22Rv1 (cell line): ENCODE measurements around the gene OMG.

Experiments used
- CTCF ChIP-seq: fragments of 450-650 bp; IDR thresholded peaks from 2 replicates; pipeline ENCODE4 v1.5.1; 2017; ENCODE audit warnings: mild to moderate bottlenecking
- ZFX ChIP-seq: fragments of 450-650 bp; IDR thresholded peaks from 2 replicates; pipeline ENCODE4 v1.6.1; 2017; ENCODE audit warnings: antibody characterized with exemption, borderline replicate concordance

GRCh38 chr17:31327534-31328159 lies 30.6 kb upstream of the OMG start:
- no peak for TF ChIP-seq CTCF
- no peak for TF ChIP-seq ZFX
